ENCODE measurements around the gene NPHP4.

Gene NPHP4

GRCh38 chr1:5933050-5933449 is 59.2 kb downstream of the NPHP4 start:
- Histone ChIP-seq H3K79me2 (ENCODE audit: control insufficient read depth, low read length) (no peaks in the 10 kb centered on the region), H3K4me2 (ENCODE audit: low read length) (no peak overlapping the region), H4K20me1 (ENCODE audit: control insufficient read depth, insufficient read depth, low read depth, low read length) (peaks cover 4% of the 10 kb centered on the region; the same call in 1 of the 2 replicates), H3K36me3 (ENCODE audit: control insufficient read depth, low read length) (peaks cover 3% of the 10 kb centered on the region; the same call in 1 of the 2 replicates), H3K9me3 (ENCODE audit: control insufficient read depth, insufficient read depth, low read length) (no peaks in the 10 kb centered on the region), H3K4me3 (ENCODE audit: low read length) (no peak overlapping the region), H3K4me1 (ENCODE audit: control insufficient read depth, low read length) (no peaks in the 10 kb centered on the region), H3K27me3 (ENCODE audit: control insufficient read depth, low read length) (no peaks in the 10 kb centered on the region), H3K9me2 (replicated peaks; ENCODE audit: control insufficient read depth, low read length) (no peaks in the 10 kb centered on the region), H3K27ac (ENCODE audit: low read depth, low read length) (no peak overlapping the region), H3F3A (ENCODE audit: control insufficient read depth, insufficient read depth) (no peaks in the 10 kb centered on the region)
- TF ChIP-seq EZH2phosphoT487 (IDR thresholded peaks at IDR 0.05; ENCODE audit: borderline replicate concordance, low read length) (no peak), CTCF (IDR thresholded peaks at IDR 0.05; ENCODE audit: low read depth, low read length, poor library complexity, severe bottlenecking) (no peak)

- Histone ChIP-seq H3K79me2 (ENCODE audit: control insufficient read depth, low read length) (no peaks in the 10 kb centered on the region), H3K9me2 (replicated peaks; ENCODE audit: control insufficient read depth, low read length) (no peaks in the 10 kb centered on the region), H3F3A (ENCODE audit: control insufficient read depth, insufficient read depth) (no peaks in the 10 kb centered on the region), H3K9me3 (ENCODE audit: control insufficient read depth, insufficient read depth, low read length) (no peaks in the 10 kb centered on the region), H3K27me3 (ENCODE audit: control insufficient read depth, low read length) (no peaks in the 10 kb centered on the region), H3K4me2 (ENCODE audit: low read length) (no peak overlapping the region), H3K4me3 (ENCODE audit: low read length) (no peak overlapping the region), H3K36me3 (ENCODE audit: control insufficient read depth, low read length) (peaks cover 3% of the 10 kb centered on the region; the same call in 1 of the 2 replicates), H4K20me1 (ENCODE audit: control insufficient read depth, insufficient read depth, low read depth, low read length) (peaks cover 4% of the 10 kb centered on the region; the same call in 1 of the 2 replicates), H3K4me1 (ENCODE audit: control insufficient read depth, low read length) (no peaks in the 10 kb centered on the region), H3K27ac (ENCODE audit: low read depth, low read length) (no peak overlapping the region)
- TF ChIP-seq EZH2phosphoT487 (IDR thresholded peaks at IDR 0.05; ENCODE audit: borderline replicate concordance, low read length): no peak
- no peak for TF ChIP-seq CTCF (IDR thresholded peaks at IDR 0.05; ENCODE audit: low read depth, low read length, poor library complexity, severe bottlenecking)
Observed at GRCh38 chr1:5928714-5929400, 63.4 kb downstream of the NPHP4 start.

DNA sequence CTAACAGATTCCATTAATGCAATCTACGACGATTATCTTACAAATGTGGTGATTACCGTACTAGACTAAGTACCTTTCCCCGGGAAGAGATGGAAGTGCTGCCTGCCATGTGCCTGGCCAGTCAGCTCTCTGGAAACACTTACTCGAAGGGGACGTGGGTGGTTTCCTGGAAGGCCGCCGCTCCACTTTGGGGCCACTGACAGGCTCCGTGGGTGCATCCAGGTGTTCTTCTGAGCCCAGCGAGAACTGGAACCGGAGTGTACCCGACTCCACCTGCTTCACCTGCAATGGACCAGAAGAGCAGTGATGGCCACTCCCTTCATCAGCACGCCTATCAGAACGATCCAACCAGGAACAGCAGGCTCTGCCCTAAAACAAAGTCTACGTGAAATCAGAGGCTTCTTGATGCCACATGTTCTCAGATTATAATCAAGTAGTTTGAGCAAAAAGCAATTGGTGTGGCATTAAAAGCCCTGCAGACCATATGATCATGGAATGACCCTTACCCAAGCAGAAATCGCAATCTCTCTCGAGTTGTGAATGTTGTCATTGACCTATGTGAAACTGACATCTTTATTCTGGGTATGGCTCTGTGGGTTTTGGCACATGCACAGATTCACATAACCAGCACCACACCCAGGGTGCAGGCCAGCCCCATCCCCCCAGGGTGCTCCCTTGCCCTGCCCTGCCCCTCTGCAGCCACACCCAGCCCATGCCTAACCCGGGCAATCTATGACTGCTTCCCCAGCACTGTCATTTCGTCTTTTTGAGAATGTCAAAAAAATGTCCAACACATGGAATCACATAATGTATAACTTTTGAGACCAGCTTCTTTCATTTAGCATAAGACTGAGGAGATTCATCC is 64.5 kb downstream of the NPHP4 start:
- Histone ChIP-seq H3K36me3 (ENCODE audit: control insufficient read depth, low read length) (peaks cover 3% of the 10 kb centered on the region; the same call in 1 of the 2 replicates), H3K79me2 (ENCODE audit: control insufficient read depth, low read length) (no peaks in the 10 kb centered on the region), H3K4me3 (ENCODE audit: low read length) (no peak overlapping the region), H3K4me2 (ENCODE audit: low read length) (no peak overlapping the region), H3K9me2 (replicated peaks; ENCODE audit: control insufficient read depth, low read length) (no peaks in the 10 kb centered on the region), H3F3A (ENCODE audit: control insufficient read depth, insufficient read depth) (no peaks in the 10 kb centered on the region), H3K27ac (ENCODE audit: low read depth, low read length) (no peak overlapping the region), H4K20me1 (ENCODE audit: control insufficient read depth, insufficient read depth, low read depth, low read length) (peaks cover 4% of the 10 kb centered on the region; the same call in 1 of the 2 replicates), H3K9me3 (ENCODE audit: control insufficient read depth, insufficient read depth, low read length) (no peaks in the 10 kb centered on the region), H3K27me3 (ENCODE audit: control insufficient read depth, low read length) (no peaks in the 10 kb centered on the region), H3K4me1 (ENCODE audit: control insufficient read depth, low read length) (no peaks in the 10 kb centered on the region)
- no peak for TF ChIP-seq EZH2phosphoT487 (IDR thresholded peaks at IDR 0.05; ENCODE audit: borderline replicate concordance, low read length)
